Central memory CD4-positive, alpha-beta T cell (primary cell): ENCODE measurements around the gene PRPSAP1.

Source experiments
- DNase-seq: peaks from one replicate; pipeline ENCODE4 v3.0.0; 2022

PRPSAP1 gene

DNA sequence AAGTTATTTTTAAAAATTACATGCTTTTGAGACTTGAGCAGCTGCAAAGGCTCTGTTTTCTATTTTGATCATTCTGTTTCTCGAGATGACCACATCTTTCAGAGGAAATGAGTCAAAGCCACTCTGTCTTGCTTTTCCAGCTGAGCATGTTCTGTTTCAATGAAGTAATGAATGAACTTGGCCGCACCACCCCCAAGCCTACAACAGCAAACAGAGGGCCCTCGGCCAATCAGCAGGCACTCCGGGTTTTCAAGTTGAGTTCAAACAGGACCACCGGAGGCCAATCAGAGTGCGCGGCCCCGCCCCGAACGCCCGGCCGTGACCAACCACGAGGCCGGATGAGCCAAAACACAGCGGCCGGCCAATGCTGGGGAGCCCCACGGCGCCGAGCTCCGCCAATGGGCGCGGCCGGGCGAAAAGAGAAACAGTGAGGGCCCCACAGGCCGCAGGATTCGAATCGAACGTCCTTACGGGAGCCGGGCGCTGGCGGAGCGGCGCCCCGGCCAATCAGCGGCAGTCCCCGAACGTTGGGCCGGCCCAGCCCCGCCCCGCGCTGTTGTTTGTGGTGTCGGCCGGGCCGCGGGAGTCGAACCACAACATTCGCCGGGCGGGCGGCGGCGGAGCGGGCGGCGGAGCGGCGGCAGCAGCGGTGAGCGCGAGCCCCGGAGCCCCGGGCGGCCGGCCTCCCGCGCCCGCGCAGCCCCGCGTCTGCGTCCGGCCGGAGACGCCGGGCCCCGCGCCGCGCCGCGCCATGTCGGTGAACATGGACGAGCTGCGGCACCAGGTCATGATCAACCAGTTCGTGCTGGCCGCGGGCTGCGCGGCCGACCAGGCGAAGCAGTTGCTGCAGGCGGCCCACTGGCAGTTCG is 88.7 kb downstream of the PRPSAP1 start, which contains the start of gene UBALD2:
UBALD2 (plus strand) TSS at position 594 of the 869 bp plus-strand sequence; CDS start at position 752, 158 bp downstream.
- DNase-seq, result peak; percentile 99

DNA sequence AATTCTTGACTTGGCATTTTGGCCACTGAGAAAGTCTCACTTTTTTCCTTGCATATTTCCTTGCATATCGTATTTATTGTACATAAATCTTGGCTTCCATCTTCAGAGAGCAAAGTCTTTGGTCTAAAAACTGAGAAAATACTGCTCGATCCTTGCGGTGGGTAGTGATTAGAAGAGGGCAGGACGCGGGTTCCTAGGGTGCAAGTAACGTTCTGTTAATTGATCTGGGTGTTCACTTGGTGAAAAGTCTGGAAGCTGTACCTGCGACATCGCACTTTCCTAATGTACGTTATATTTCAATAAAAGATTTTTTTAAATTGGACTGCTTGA is 89.3 kb downstream of the PRPSAP1 start:
- no peak for DNase-seq

DNA sequence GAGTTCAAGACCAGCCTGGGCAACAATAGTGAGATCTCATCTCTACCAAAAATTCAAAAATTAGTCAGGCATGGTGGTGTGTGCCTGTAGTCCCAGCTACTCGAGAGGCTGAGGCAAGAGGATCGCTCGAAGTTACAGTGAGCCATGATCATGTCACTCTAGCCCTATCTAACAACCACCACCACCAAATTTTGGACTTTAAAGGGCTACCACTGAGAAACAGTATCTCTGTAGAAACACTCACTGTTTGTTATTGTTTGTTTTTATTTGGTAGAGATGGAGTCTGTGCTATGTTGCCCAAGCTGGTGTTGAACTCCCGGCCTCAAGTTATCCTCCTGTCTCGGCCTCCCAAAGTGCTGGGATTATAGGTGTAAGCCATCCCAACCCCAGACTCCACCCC is 89.8 kb downstream of the PRPSAP1 start:
- no peak for DNase-seq

DNA sequence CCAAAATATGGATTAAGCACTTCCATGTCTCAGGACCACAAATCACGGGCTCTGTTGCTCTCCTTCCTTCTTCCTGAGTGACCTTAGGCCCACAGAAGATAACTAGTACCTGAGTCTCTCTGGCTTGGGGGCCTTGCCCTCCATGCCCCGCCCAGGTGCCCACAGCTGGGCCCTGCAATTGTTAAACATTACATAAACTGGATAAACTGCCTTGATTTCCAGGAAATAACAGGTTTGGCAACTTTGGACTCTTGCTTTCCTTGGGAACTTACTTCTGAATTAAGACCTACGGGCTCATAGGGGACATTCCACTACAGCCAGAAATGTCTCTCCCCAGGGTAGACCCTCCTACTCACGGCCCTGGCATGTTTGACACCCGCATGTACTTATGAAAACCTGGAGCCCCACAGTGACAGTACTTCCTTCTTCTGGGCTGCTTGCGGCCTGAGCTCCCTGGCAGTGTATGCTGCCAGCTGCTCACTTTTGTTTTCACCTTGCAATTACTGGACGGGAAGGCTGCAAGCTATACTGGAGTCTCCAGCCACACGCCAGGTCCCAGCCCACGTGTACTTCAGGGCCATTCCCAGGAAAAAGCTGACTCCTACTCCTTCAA is 90.9 kb downstream of the PRPSAP1 start:
- no peak for DNase-seq

DNA sequence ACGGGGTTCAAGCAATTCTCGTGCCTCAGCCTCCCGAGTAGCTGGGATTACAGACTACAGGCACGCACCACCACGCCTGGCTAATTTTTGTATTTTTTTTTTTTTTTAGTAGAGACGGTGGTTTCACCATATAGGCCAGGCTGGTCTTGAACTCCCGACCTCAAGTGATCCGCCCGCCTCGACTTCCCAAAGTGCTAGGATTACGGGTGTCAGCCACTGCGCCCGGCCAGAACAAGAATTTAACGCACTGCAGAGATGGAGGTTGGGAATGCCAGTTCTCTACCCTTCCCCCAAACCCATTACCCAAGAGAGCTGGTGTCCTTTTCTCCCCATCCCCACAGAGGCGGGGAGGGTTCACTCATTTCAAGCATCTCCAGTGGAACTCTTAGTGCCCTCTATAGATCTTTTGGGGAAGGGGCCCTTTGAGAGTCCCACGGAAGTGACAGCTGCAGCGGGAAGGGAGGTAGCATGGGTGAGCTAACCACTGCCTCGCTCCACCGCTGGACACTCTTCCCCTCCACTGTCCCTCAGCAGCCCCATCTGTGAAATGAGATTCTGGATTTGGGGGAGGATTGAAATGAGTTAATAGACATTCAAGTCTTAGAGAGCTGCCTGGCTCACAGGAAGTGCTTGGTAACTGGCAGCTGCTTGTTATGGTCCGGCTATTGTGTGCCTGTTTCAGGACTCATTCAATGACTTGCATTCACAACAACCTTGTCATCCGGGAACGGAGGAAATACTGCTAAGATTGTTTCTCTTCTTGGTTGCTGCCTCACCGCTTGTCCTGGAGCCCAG is 92.1 kb downstream of the PRPSAP1 start:
- no peak for DNase-seq

DNA sequence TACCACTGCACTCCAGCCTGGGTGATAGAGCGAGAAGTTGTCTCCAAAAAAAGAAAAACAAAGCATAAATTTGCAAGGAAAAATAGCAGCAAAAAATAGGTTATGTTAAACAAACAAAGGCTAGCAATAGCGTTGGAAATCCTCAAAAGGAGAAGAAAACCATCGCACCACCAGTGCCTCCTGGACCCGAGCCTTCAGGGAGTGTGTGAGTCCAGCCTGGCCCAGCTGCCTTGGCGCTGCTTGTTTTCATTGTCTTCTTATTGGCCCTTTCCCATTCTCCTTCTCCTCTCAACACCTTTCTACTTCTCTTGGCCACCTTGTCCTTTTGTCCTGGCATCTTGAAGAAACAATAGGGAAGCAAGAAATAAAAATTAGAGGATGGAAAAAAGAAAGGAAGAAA is 93.0 kb downstream of the PRPSAP1 start:
- no peak for DNase-seq

DNA sequence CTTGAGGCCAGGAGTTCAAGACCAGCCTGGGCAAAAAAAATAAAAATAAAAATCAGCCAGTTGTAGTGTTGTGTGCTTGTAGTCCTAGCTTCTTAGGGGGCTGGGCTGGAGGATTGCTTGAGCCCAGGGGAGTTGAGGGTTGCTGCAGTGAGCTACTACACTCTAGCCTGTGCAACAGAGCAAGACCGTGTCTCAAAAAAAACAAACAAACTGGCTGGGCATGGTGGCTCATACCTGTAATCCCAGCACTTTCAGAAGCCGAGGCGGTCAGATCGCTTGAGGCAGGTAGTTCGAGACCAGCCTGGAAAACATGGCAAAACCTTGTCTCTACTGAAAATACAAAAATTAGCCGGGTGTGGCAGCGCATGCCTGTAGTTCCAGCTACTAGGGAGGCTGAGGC is 93.5 kb downstream of the PRPSAP1 start:
- no peak for DNase-seq
